A172 (cell line): ENCODE data around the gene TREX2. TPM values are rescaled to one million over a fixed set of nuclear protein-coding genes. Genes with fewer than 3 reads are reported as not detected.

ENCODE experiments used
- DNase-seq: peaks from one replicate; pipeline ENCODE4 v3.0.0-alpha.2; 2015; ENCODE audit warnings: low spot score
- total RNA-seq: library from RNA; depleted of rRNA; stranded (reverse); fragments of >200 nt; shearing (Covaris generic); gene quantifications from 2 replicates; pipeline ENCODE4 v1.2.3, GENCODE V29; 2014

TREX2 gene
- total RNA-seq, 1 experiment from 2014 or later: 9.5 TPM

GRCh38 chrX:153435845-153436244, 10.0 kb downstream of the TREX2 start:
- no peak for DNase-seq

- DNase-seq: no peak
Observed at GRCh38 chrX:153434801-153435200, 11.1 kb downstream of the TREX2 start.

GRCh38 chrX:153433781-153434285, 12.0 kb downstream of the TREX2 start:
- no peak for DNase-seq

GRCh38 chrX:153433161-153433680, 12.6 kb downstream of the TREX2 start:
- DNase-seq: no peak

- DNase-seq: no peak
Observed at GRCh38 chrX:153430796-153431195, 15.1 kb downstream of the TREX2 start.

GRCh38 chrX:153426204-153426603, 19.7 kb downstream of the TREX2 start:
- no peak for DNase-seq

GRCh38 chrX:153423652-153424051, 22.2 kb downstream of the TREX2 start:
- DNase-seq: no peak

- DNase-seq: no peak
Observed at GRCh38 chrX:153421856-153422255, 24.0 kb downstream of the TREX2 start.

- DNase-seq: no peak
Observed at GRCh38 chrX:153420851-153421599, 24.8 kb downstream of the TREX2 start.

GRCh38 chrX:153417637-153418036, 28.2 kb downstream of the TREX2 start:
- no peak for DNase-seq

- DNase-seq: no peak
Observed at GRCh38 chrX:153416781-153417450, 28.9 kb downstream of the TREX2 start.

- DNase-seq: no peak
Observed at GRCh38 chrX:153414856-153415510, 30.9 kb downstream of the TREX2 start.

GRCh38 chrX:153413731-153414130, 32.1 kb downstream of the TREX2 start:
- no peak for DNase-seq

GRCh38 chrX:153412746-153413720, 32.8 kb downstream of the TREX2 start:
- DNase-seq: peak; percentile 20

GRCh38 chrX:153411988-153412574, 33.8 kb downstream of the TREX2 start:
- DNase-seq: no peak

GRCh38 chrX:153411255-153411987, 34.4 kb downstream of the TREX2 start, which contains the start of gene ZFP92:
ZFP92 (plus strand) TSS chrX:153411472; CDS start chrX:153418323, 6,851 bp downstream.
- DNase-seq: no peak

- DNase-seq: no peak
Observed at GRCh38 chrX:153410888-153411254, 35.0 kb downstream of the TREX2 start.

- no peak for DNase-seq
Observed at GRCh38 chrX:153410373-153410772, 35.5 kb downstream of the TREX2 start.

- DNase-seq: no peak
Observed at GRCh38 chrX:153409414-153410101, 36.3 kb downstream of the TREX2 start.
